IMR-90 (cell line): ENCODE measurements around the gene ZCCHC17. TPM values are rescaled to one million over a fixed set of nuclear protein-coding genes. Genes with fewer than 3 reads are reported as not detected.

Experiments
- ATAC-seq: fragments of 200-7000 bp; cut with Tn5 transposase; 2 replicates; pipeline ENCODE4 v1.9.1; 2020; ENCODE audit warnings: low read depth, mild to moderate bottlenecking, moderate library complexity
- BruUV-seq: library from RNA; stranded (reverse); fragments of 400-500 nt; replicated peaks from 2 replicates; lab custom pipeline; 2021; lab: Mats Ljungman, UMichigan
- CTCF ChIA-PET: fragments of 300-600 bp; formaldehyde crosslinking; extraction: SDS; loops from one replicate; lab custom pipeline; 2021; ENCODE audit warnings: antibody characterized with exemption; lab: Yijun Ruan, JAX
- POLR2A ChIA-PET: fragments of 300-600 bp; sonication (Branson Sonifier 250); formaldehyde crosslinking; loops from one replicate; lab custom pipeline; 2022; ENCODE audit warnings: antibody characterized with exemption; ENCODE audit not compliant: unreplicated experiment; lab: Charles Lee
- DNase-seq: peaks from one replicate; pipeline ENCODE4 v3.0.0; 2013
- H2AFZ ChIP-seq: replicated peaks from 2 replicates; pipeline ENCODE3; 2013; ENCODE audit warnings: low read length, mild to moderate bottlenecking; ENCODE audit not compliant: poor library complexity
- H2AK5ac ChIP-seq: 2 replicates; pipeline ENCODE4 v1.6.1; 2013; ENCODE audit warnings: low read depth, low read length, inconsistent platforms
- H2AK9ac ChIP-seq: replicated peaks from 2 replicates; pipeline ENCODE3; 2013; ENCODE audit warnings: mild to moderate bottlenecking, low read depth, low read length, moderate library complexity; ENCODE audit not compliant: poor library complexity
- H2BK120ac ChIP-seq: 2 replicates; pipeline ENCODE4 v1.6.1; 2013; ENCODE audit warnings: low read depth, low read length, inconsistent platforms
- H2BK15ac ChIP-seq: 3 replicates; pipeline ENCODE4 v1.6.1; 2013; ENCODE audit warnings: low read depth, low read length, inconsistent platforms
- H2BK20ac ChIP-seq: 2 replicates; pipeline ENCODE4 v1.6.1; 2013; ENCODE audit warnings: low read depth, mild to moderate bottlenecking, inconsistent platforms, low read length, moderate library complexity
- H2BK5ac ChIP-seq: 2 replicates; pipeline ENCODE4 v1.6.1; 2013; ENCODE audit warnings: mild to moderate bottlenecking, low read depth, low read length, inconsistent platforms; ENCODE audit not compliant: poor library complexity, severe bottlenecking
- H3K14ac ChIP-seq: replicated peaks from 2 replicates; pipeline ENCODE4 v1.6.1; 2013; ENCODE audit warnings: low read depth, low read length, inconsistent platforms
- H3K18ac ChIP-seq: 2 replicates; pipeline ENCODE4 v1.6.1; 2013; ENCODE audit warnings: low read depth, low read length, control low read depth
- H3K23ac ChIP-seq: 2 replicates; pipeline ENCODE4 v1.6.1; 2013; ENCODE audit warnings: low read depth, low read length, inconsistent platforms
- H3K27ac ChIP-seq: 2 replicates; pipeline ENCODE4 v1.5.1; 2013; ENCODE audit warnings: mild to moderate bottlenecking, control low read depth, low read length; ENCODE audit not compliant: insufficient read depth
- H3K27me3 ChIP-seq: 2 replicates; pipeline ENCODE4 v1.6.1; 2013; ENCODE audit warnings: low read length; ENCODE audit not compliant: control insufficient read depth, insufficient read depth
- H3K36me3 ChIP-seq: 2 replicates; pipeline ENCODE4 v1.6.1; 2013; ENCODE audit warnings: low read length, mixed read lengths; ENCODE audit not compliant: control insufficient read depth, insufficient read depth
- H3K4ac ChIP-seq: 2 replicates; pipeline ENCODE4 v1.6.1; 2013; ENCODE audit warnings: low read depth, low read length, inconsistent platforms
- H3K4me1 ChIP-seq: 2 replicates; pipeline ENCODE4 v1.6.1; 2013; ENCODE audit warnings: low read length, mixed read lengths; ENCODE audit not compliant: control insufficient read depth, insufficient read depth
- H3K4me2 ChIP-seq: 2 replicates; pipeline ENCODE4 v1.6.1; 2013; ENCODE audit warnings: low read depth, mild to moderate bottlenecking, control low read depth, low read length, moderate library complexity
- H3K4me3 ChIP-seq: 2 replicates; pipeline ENCODE4 v1.5.1; 2013; ENCODE audit warnings: low read depth, mild to moderate bottlenecking, control low read depth, low read length, moderate library complexity; ENCODE audit not compliant: insufficient read depth
- H3K56ac ChIP-seq: 2 replicates; pipeline ENCODE4 v1.6.1; 2013; ENCODE audit warnings: low read length, inconsistent platforms; ENCODE audit not compliant: insufficient read depth; ENCODE audit errors: extremely low read depth
- H3K79me1 ChIP-seq, 2 experiments: 2 replicates each; pipeline ENCODE4 v1.6.1; 2013; ENCODE audit warnings: low read length in 2 of 2, inconsistent platforms in 1 of 2, low read depth in 1 of 2
- H3K9ac ChIP-seq: 2 replicates; pipeline ENCODE4 v1.6.1; 2013; ENCODE audit warnings: low read depth, low read length, control low read depth
- H3K9me1 ChIP-seq: 2 replicates; pipeline ENCODE4 v1.6.1; 2013; ENCODE audit warnings: low read length, inconsistent platforms; ENCODE audit not compliant: insufficient read depth
- H3K9me3 ChIP-seq: 2 replicates; pipeline ENCODE4 v1.6.1; 2013; ENCODE audit warnings: low read length; ENCODE audit not compliant: control insufficient read depth, insufficient read depth
- H4K20me1 ChIP-seq: 2 replicates; pipeline ENCODE4 v1.6.1; 2013; ENCODE audit warnings: low read length, inconsistent platforms; ENCODE audit not compliant: insufficient read depth
- H4K5ac ChIP-seq: 2 replicates; pipeline ENCODE4 v1.6.1; 2013; ENCODE audit warnings: mild to moderate bottlenecking, low read depth, low read length, control low read depth
- H4K8ac ChIP-seq, 2 experiments: 2 replicates each; pipeline ENCODE4 v1.6.1; 2013; ENCODE audit warnings: low read depth in 2 of 2, low read length in 2 of 2, control low read depth in 1 of 2, inconsistent platforms in 1 of 2
- H4K91ac ChIP-seq: 2 replicates; pipeline ENCODE4 v1.6.1; 2013; ENCODE audit warnings: low read depth, low read length, inconsistent platforms; ENCODE audit not compliant: insufficient read depth
- FOS ChIP-seq: fragments of 150-350 bp; IDR thresholded peaks from 2 replicates; pipeline ENCODE4 v1.6.1; 2016; ENCODE audit warnings: low read depth, low read length
- MAFK ChIP-seq: IDR thresholded peaks from 2 replicates; pipeline ENCODE4 v1.6.1; 2012; ENCODE audit warnings: low read depth, low read length, improper control_type of control experiment
- SMC3 ChIP-seq: fragments of 150-350 bp; IDR thresholded peaks from 2 replicates; pipeline ENCODE4 v1.6.1; 2016; ENCODE audit warnings: low read depth, mild to moderate bottlenecking, antibody characterized with exemption, low read length, moderate library complexity
- WGBS, 2 experiments: methylation state at CpG; one replicate each; pipeline versions ENCODE4 v1.1.5 to v1.1.7; 2013; ENCODE audit warnings: missing lambda C conversion rate in 2 of 2; ENCODE audit not compliant: insufficient read length in 1 of 2; ENCODE audit errors: extremely low coverage in 2 of 2; 5-methylcytosine and 5-hydroxymethylcytosine counted together
- dilution Hi-C: fragments of 300-500 bp; cut with HindIII; formaldehyde crosslinking; loops from one replicate; pipeline ENCODE4 v1.14.3; 2018; ENCODE audit warnings: low sequenced_read_pairs; ENCODE audit not compliant: unreplicated experiment
- in situ Hi-C: fragments of 300-500 bp; cut with MboI; formaldehyde crosslinking; loops from 3 replicates; pipeline ENCODE4 v1.14.3; 2019; ENCODE audit warnings: low sequenced_read_pairs, inconsistent platforms, mixed read lengths
- intact Hi-C: fragments of 100-400 bp; cut with micrococcal nuclease; formaldehyde crosslinking; loops from 2 replicates; pipeline ENCODE4 v1.10.0; 2022
- polyA plus RNA-seq, 3 experiments: library from polyadenylated mRNA; depleted of rRNA; stranded (reverse); fragments of >200 nt; gene quantifications; 2 replicates each; pipeline ENCODE4 v1.2.3, GENCODE V29; 2012; ENCODE audit warnings: low replicate concordance in 1 of 3
- total RNA-seq: library from RNA; depleted of rRNA; stranded (reverse); fragments of >200 nt; gene quantifications from 2 replicates; pipeline ENCODE4 v1.2.3, GENCODE V29; 2012

ZCCHC17 gene
- total and polyA plus RNA-seq, 2 of the 4 experiments (the other 2 are of a cell fraction), result 48.4 to 48.9 TPM

GRCh38 chr1:31362032-31362431 is 65.2 kb downstream of the ZCCHC17 start:
- dilution Hi-C loops, result no loop called here
- TF ChIP-seq MAFK, result no peak
- TF ChIP-seq SMC3, result no peak
- TF ChIP-seq FOS, result no peak
- CTCF ChIA-PET, result interaction anchor here (1.1 to 1.5 kb wide), 3 partner anchors 10 to 33 kb away, joined by 3 to 4 read pairs (median 3); partner anchors contain the start of gene FABP3
- no CpG with 5 or more reads among the region's 3 CpGs for WGBS, 2 experiments
- no peak overlapping the region for H2BK15ac ChIP-seq
- no peak overlapping the region for H3K18ac ChIP-seq
- DNase-seq, result no peak
- no peak overlapping the region for H2AK9ac ChIP-seq
- H3K9me3 ChIP-seq, result no peaks in the 10 kb centered on the region
- H4K5ac ChIP-seq, result no peak overlapping the region
- H3K79me1 ChIP-seq, result no peaks in the 10 kb centered on the region; a peak in 1 of 4 replicates
- intact Hi-C loops, result no loop called here
- H4K91ac ChIP-seq, result no peak overlapping the region
- H2AFZ ChIP-seq, result no peak overlapping the region
- H3K4me2 ChIP-seq, result no peak overlapping the region
- in situ Hi-C loops, result no loop called here
- no peak for ATAC-seq
- H2AK5ac ChIP-seq, result no peak overlapping the region
- no peak overlapping the region for H3K56ac ChIP-seq
- POLR2A ChIA-PET, result no interaction called here
- no peak overlapping the region for H2BK120ac ChIP-seq
- no TSS peak for BruUV-seq
- H2BK20ac ChIP-seq, result no peak overlapping the region
- no peak overlapping the region for H3K9ac ChIP-seq
- no peak overlapping the region for H3K23ac ChIP-seq
- H3K27me3 ChIP-seq, result no peaks in the 10 kb centered on the region
- H4K20me1 ChIP-seq, result no peaks in the 10 kb centered on the region
- no peaks in the 10 kb centered on the region; the same call in 1 of the 2 replicates for H3K9me1 ChIP-seq
- no peak overlapping the region for H3K14ac ChIP-seq
- no peak overlapping the region for H3K27ac ChIP-seq
- H3K4me3 ChIP-seq, result no peak overlapping the region
- no peak overlapping the region for H4K8ac ChIP-seq
- peaks cover 17% of the 10 kb centered on the region for H3K36me3 ChIP-seq
- H3K4me1 ChIP-seq, result no peaks in the 10 kb centered on the region
- no peak overlapping the region for H3K4ac ChIP-seq
- no peak overlapping the region for H2BK5ac ChIP-seq
